Stimulated activated naive CD4-positive, alpha-beta T cell treated with Interleukin-2 at 50 U/mL for 16 hours (primary cell): ENCODE measurements around the gene HEATR9.

Source experiments
- DNase-seq: peaks from one replicate; lab custom pipeline; 2025; lab: John Stamatoyannopoulos, UW

The HEATR9 gene

GRCh38 chr17:35893751-35894150, 25.1 kb upstream of the HEATR9 start:
- DNase-seq = no peak

GRCh38 chr17:35892091-35893035, 23.7 kb upstream of the HEATR9 start:
- peak; percentile 54 for DNase-seq

GRCh38 chr17:35891269-35891668, 22.6 kb upstream of the HEATR9 start:
- DNase-seq = no peak

GRCh38 chr17:35890774-35891155, 22.1 kb upstream of the HEATR9 start:
- no peak for DNase-seq

- no peak for DNase-seq
These were observed 21.4 kb upstream of the HEATR9 start for GRCh38 chr17:35889818-35890773.

GRCh38 chr17:35889241-35889640, 20.6 kb upstream of the HEATR9 start:
- peak; percentile 27 for DNase-seq

- peak; percentile 24 for DNase-seq
These were observed 11.3 kb upstream of the HEATR9 start, which contains the start of gene CCL5 for GRCh38 chr17:35879773-35880654. Gene CCL5 (minus strand): TSS chr17:35880360.

GRCh38 chr17:35878361-35878760, 9.7 kb upstream of the HEATR9 start:
- DNase-seq = no peak

GRCh38 chr17:35877345-35878029, 8.8 kb upstream of the HEATR9 start:
- DNase-seq = no peak

- DNase-seq = no peak
These were observed 7.8 kb upstream of the HEATR9 start for GRCh38 chr17:35876534-35876933.

- DNase-seq = no peak
These were observed 7.1 kb upstream of the HEATR9 start for GRCh38 chr17:35875800-35876139.

- DNase-seq = no peak
These were observed 6.5 kb upstream of the HEATR9 start for GRCh38 chr17:35875072-35875799.

GRCh38 chr17:35872196-35872980, 3.7 kb upstream of the HEATR9 start:
- no peak for DNase-seq

- no peak for DNase-seq
These were observed 2.5 kb upstream of the HEATR9 start for GRCh38 chr17:35870906-35871819.

GRCh38 chr17:35867574-35867973, 1.1 kb downstream of the HEATR9 start:
- DNase-seq = no peak

- DNase-seq = no peak
These were observed 2.2 kb downstream of the HEATR9 start for GRCh38 chr17:35866341-35866950.

GRCh38 chr17:35865412-35866340, 3.0 kb downstream of the HEATR9 start:
- DNase-seq = no peak
